NK-92 (cell line): ENCODE results near the gene PRKN.

Experiments used
- DNase-seq: peaks from one replicate; lab custom pipeline; 2025; ENCODE audit not compliant: unreplicated experiment; lab: John Stamatoyannopoulos, UW

Gene PRKN

GRCh38 chr6:162711376-162711775 lies 16.2 kb downstream of the PRKN start:
- DNase-seq: no peak

DNA sequence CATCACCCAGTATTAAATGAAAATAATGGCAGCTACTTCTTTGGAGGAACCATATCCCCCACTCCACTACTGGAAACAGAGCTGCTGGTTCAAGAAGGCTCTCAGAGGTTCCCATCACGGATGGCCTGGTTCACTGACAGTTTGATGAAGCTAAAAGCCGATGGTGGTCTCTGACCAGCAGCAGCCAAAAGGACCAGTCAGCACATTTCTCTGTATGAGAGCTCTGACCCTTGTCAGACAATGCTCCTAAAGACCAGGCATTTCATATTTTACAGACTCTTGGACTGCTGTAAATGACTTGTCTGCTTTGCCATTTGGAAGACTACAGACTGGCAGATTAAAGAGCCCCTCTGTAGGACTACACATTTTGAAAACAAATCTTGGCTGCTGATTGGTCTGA lies 16.6 kb downstream of the PRKN start:
- no peak for DNase-seq

DNA sequence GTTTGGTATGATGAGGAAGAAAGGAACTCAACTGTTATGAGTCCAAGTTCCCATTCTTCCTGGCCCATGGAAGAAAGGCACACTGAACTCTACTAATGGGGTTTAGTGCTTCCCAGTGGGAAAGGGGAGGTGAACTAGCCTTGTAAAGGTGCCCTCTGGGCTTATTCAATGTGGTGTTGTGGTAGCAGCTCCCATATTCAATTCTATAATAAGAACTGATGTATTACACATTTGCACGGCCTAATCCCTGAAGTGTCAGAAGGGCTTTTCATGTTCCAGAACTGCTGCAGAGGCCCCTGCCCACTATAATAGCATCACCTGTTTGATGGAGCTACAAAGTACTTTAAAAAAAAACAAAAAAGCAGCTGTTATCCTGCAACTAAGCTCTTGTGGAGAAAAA lies 17.1 kb downstream of the PRKN start:
- no peak for DNase-seq

DNA sequence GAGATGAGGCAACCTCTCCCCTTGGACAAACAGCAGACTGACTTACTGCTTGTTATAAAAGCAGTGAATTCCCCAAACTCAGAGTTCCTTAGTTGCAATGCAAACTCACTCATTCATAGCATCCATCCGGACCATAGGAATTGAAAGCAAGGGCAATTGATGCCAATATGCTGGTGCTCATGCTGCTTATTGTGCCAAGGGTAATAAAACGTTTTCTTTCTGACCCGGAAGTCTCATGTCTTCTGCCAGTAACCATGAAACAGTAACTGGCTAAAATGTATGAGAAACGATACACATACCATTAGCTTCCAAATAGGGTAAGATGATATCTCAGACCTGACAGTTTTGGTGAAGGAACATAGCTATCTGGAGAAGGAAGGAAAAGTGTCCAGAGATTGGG lies 18.1 kb downstream of the PRKN start:
- no peak for DNase-seq

GRCh38 chr6:162708971-162709370 lies 18.6 kb downstream of the PRKN start:
- no peak for DNase-seq

DNA sequence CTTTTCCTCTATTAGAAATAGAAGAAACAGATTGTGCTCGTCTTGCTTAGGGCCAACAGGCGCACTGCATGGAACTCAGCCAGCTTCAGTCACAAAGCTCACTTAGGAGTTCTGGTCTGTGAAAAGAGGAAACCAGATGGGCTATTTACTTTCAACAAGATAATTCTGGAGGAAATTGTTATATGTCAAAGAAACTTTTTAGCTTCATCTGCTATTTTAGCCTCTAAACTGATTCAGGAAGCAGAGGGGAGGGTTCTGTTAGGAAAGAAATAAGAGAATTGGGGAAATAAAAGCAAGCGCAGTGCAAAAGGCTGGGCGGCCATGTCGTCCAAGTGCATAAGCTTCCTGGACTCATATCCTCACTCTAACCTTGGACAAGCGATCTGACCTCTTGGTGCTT lies 21.3 kb downstream of the PRKN start:
- DNase-seq: no peak

DNA sequence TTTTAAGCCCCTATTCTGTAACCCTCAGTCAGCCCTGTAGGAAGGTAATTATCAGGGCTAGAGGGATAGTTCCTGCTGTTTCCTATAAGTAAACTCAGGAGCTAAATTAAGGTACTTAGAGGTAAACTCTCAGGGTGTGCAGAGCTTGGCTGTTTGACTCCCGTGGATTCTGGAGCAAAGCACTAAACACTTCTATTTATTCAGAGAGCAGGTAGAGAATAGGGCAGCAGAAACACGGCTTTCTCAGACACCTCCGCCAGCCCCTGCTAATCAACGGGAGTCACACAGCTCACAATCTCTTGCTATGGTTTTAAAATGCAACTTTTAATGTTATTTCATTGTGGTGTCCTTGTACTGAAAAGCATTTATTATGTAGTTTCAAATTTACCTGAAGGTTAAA lies 21.8 kb downstream of the PRKN start:
- DNase-seq: no peak

GRCh38 chr6:162704001-162704400 lies 23.6 kb downstream of the PRKN start:
- DNase-seq: no peak

GRCh38 chr6:162702446-162702845 lies 25.1 kb downstream of the PRKN start:
- DNase-seq: no peak

GRCh38 chr6:162701551-162701950 lies 26.0 kb downstream of the PRKN start:
- no peak for DNase-seq

- DNase-seq: no peak
These were observed 26.6 kb downstream of the PRKN start for GRCh38 chr6:162700966-162701365.

GRCh38 chr6:162699961-162700360 lies 27.6 kb downstream of the PRKN start:
- no peak for DNase-seq

DNA sequence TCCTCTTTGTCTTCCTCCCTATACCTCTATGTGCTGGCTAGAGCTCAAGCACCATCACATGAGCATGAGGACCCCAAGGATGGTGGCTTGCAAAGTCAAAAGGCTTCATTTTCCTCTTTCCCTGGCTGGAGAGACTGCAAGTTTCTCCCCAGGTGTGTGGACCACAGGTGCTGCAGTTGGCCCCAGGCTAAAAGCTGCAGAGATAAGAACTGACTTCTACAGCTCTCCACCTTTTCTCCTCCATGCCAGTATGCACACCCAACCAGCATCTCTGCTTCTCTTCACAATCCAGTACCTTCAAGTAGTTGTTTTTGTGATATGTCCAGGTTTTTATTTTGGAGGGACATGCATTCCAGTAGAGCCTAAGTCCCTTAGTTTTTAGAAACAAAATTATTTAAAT lies 29.1 kb downstream of the PRKN start:
- DNase-seq: no peak

GRCh38 chr6:162697872-162698403 lies 29.6 kb downstream of the PRKN start:
- no peak for DNase-seq

DNA sequence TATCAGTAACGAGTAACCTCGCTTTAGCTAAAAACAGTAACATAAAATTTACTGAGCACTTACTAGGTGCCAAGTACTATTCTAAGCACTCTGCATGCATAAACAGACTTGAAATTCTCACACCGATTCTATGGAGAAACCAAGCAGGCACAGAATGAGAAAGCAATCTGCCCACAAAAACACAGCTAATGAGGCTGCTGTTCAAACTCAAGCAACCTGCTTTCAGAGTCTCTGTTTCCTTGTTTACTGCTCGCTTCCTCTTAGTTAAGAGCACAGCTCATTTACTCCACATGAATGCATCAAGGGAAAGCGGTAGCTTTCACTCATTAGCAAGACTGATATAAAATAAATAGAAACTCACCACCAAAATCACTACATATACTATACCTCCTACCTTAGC lies 37.4 kb downstream of the PRKN start:
- DNase-seq: no peak

GRCh38 chr6:162688751-162689345 lies 38.7 kb downstream of the PRKN start:
- DNase-seq: no peak

GRCh38 chr6:162685586-162685985 lies 42.0 kb downstream of the PRKN start:
- no peak for DNase-seq

DNA sequence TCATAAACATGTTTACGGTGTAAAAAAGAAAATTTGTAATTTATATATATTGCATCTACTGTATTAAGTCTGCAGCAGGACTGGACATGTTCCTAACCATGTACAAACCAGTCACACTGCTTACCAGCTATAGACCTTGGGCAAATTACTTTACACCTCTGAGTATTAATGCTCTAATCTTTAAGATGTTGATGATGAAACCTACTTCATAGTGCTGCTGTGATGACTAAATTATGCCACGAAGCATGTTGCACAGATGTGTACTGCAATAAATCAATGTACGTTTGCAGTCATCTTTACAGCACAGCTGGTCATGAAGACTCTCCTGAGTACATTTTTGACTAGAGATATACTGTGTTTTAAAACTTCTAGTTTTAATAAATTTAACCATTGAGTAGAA lies 42.6 kb downstream of the PRKN start:
- no peak for DNase-seq

GRCh38 chr6:162684052-162684451 lies 43.5 kb downstream of the PRKN start:
- no peak for DNase-seq

GRCh38 chr6:162683135-162683534 lies 44.4 kb downstream of the PRKN start:
- no peak for DNase-seq

GRCh38 chr6:162681447-162681846 lies 46.1 kb downstream of the PRKN start:
- DNase-seq: no peak

GRCh38 chr6:162680871-162681270 lies 46.7 kb downstream of the PRKN start:
- DNase-seq: no peak

GRCh38 chr6:162680367-162680766 lies 47.2 kb downstream of the PRKN start:
- no peak for DNase-seq
